HepG2 (cell line): Measurements from ENCODE around the gene TBC1D10B.

ENCODE experiments used
- EZH2 ChIP-seq: conservative IDR thresholded peaks from 2 replicates; pipeline ENCODE4 v1.6.1; 2012; ENCODE audit warnings: mild to moderate bottlenecking, low read depth, low read length, moderate library complexity
- KDM6A ChIP-seq: IDR thresholded peaks from 2 replicates; pipeline ENCODE4 v1.6.1; 2016; ENCODE audit warnings: low read depth

GRCh38 chr16:30354423-30355143, 15.7 kb downstream of the TBC1D10B start:
- TF ChIP-seq KDM6A (CRISPR knock-in tag): no peak
- TF ChIP-seq EZH2: no peak
